IMR-90 (cell line): ENCODE measurements around the gene SP7.
A peak's percentile ranks its signal among the peaks of the same experiment; 100 is the strongest.

Experiments
- BHLHE40 ChIP-seq: fragments of 150-350 bp; IDR thresholded peaks from 2 replicates; pipeline ENCODE4 v1.6.1; 2016; ENCODE audit warnings: mild to moderate bottlenecking, low read depth, low read length
- CEBPB ChIP-seq: IDR thresholded peaks from 2 replicates; pipeline ENCODE4 v1.6.1; 2012; ENCODE audit warnings: low read depth, low read length, improper control_type of control experiment
- FOS ChIP-seq: fragments of 150-350 bp; IDR thresholded peaks from 2 replicates; pipeline ENCODE4 v1.6.1; 2016; ENCODE audit warnings: low read depth, low read length
- MXI1 ChIP-seq: IDR thresholded peaks from 2 replicates; pipeline ENCODE4 v1.6.1; 2012; ENCODE audit warnings: low read depth, mild to moderate bottlenecking, low read length, moderate library complexity, borderline replicate concordance
- NFE2L2 ChIP-seq: fragments of 150-350 bp; IDR thresholded peaks from 2 replicates; pipeline ENCODE4 v1.6.1; 2016; ENCODE audit warnings: low read depth, mild to moderate bottlenecking, low read length
- POLR2A ChIP-seq: IDR thresholded peaks from 2 replicates; pipeline ENCODE4 v1.6.1; 2012; ENCODE audit warnings: mild to moderate bottlenecking, low read depth, low read length
- SMC3 ChIP-seq: fragments of 150-350 bp; IDR thresholded peaks from 2 replicates; pipeline ENCODE4 v1.6.1; 2016; ENCODE audit warnings: low read depth, mild to moderate bottlenecking, antibody characterized with exemption, low read length, moderate library complexity
- TF ChIP-seq, protein P1 (sequence below): conservative IDR thresholded peaks from 2 replicates; pipeline ENCODE4 v1.5.1; 2012; ENCODE audit warnings: mild to moderate bottlenecking, low read depth, low read length, improper control_type of control experiment

- no peak for TF ChIP-seq POLR2A
- no peak for TF ChIP-seq NFE2L2
- no peak for TF ChIP-seq BHLHE40
- TF ChIP-seq, protein P1, sequence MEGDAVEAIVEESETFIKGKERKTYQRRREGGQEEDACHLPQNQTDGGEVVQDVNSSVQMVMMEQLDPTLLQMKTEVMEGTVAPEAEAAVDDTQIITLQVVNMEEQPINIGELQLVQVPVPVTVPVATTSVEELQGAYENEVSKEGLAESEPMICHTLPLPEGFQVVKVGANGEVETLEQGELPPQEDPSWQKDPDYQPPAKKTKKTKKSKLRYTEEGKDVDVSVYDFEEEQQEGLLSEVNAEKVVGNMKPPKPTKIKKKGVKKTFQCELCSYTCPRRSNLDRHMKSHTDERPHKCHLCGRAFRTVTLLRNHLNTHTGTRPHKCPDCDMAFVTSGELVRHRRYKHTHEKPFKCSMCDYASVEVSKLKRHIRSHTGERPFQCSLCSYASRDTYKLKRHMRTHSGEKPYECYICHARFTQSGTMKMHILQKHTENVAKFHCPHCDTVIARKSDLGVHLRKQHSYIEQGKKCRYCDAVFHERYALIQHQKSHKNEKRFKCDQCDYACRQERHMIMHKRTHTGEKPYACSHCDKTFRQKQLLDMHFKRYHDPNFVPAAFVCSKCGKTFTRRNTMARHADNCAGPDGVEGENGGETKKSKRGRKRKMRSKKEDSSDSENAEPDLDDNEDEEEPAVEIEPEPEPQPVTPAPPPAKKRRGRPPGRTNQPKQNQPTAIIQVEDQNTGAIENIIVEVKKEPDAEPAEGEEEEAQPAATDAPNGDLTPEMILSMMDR = no peak
- TF ChIP-seq MXI1 = no peak
- peak; percentile 66 for TF ChIP-seq CEBPB
- no peak for TF ChIP-seq FOS
- TF ChIP-seq SMC3 = no peak
These were observed 29.2 kb upstream of the SP7 start for GRCh38 chr12:53365245-53365904.
